ENCODE results near the gene SELPLG. TPM values are rescaled to one million over a fixed set of nuclear protein-coding genes. Genes with fewer than 3 reads are reported as not detected.

The SELPLG gene
- total RNA-seq, 1 donor from 2014 or later: 51.9 TPM

DNA sequence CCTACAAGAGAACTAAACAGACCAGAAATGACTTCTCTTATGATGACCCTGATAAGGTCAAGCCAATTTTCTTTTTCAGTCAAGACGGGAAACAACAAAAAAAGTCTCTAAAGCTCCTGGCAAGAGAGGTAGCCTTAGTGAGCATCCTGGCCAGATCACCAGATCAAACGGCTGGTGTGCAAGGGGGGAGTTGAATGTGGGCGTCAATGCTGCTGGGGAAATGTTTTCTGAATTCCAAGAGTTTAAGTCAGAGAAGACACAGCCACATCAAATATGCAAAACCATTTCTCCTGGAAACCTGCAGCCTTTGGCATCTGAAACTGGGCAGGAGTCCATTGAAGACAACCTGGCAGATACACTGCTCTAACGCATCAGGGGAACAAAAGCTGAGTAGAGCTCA, 16.0 kb upstream of the SELPLG start:
- H3K4me3 Mint-ChIP-seq: no peak overlapping the region
- no peaks in the 10 kb centered on the region for H3K9me3 Mint-ChIP-seq
- H3K36me3 Mint-ChIP-seq (ENCODE audit: low read depth): peaks cover 21% of the 10 kb centered on the region
- no peaks in the 10 kb centered on the region for H3K27me3 Mint-ChIP-seq (ENCODE audit: insufficient read depth)
- H3K27ac Mint-ChIP-seq: no peak overlapping the region
- intact Hi-C loops (cut with micrococcal nuclease): no loop called here
- no peak for DNase-seq (ENCODE audit: low spot score)
- peaks cover 47% of the 10 kb centered on the region for H3K4me1 Mint-ChIP-seq (ENCODE audit: low read depth)

DNA sequence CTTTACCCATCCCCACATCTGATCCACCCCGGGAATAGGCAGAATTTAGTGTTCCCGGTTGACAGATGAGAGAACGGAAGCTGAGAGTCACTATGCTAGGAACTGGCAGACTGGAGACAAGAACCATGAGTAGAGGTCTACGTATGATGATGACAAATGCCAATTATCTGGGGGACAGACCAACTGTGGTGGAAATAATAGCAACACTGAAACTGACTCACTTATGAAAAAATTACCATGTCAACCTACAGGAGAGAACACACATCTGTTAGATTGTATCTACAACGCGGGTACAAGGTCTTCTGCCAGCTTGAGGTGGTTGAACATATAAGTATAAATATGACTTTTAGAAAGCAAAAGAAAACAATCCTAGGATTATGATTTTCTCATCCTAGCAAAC, 15.4 kb upstream of the SELPLG start:
- Mint-ChIP-seq H3K4me1 (ENCODE audit: low read depth) (peaks cover 47% of the 10 kb centered on the region), H3K36me3 (ENCODE audit: low read depth) (peaks cover 21% of the 10 kb centered on the region), H3K9me3 (no peaks in the 10 kb centered on the region), H3K27ac (no peak overlapping the region), H3K27me3 (ENCODE audit: insufficient read depth) (no peaks in the 10 kb centered on the region), H3K4me3 (no peak overlapping the region)
- no peak for DNase-seq (ENCODE audit: low spot score)
- intact Hi-C loops (cut with micrococcal nuclease): no loop called here

DNA sequence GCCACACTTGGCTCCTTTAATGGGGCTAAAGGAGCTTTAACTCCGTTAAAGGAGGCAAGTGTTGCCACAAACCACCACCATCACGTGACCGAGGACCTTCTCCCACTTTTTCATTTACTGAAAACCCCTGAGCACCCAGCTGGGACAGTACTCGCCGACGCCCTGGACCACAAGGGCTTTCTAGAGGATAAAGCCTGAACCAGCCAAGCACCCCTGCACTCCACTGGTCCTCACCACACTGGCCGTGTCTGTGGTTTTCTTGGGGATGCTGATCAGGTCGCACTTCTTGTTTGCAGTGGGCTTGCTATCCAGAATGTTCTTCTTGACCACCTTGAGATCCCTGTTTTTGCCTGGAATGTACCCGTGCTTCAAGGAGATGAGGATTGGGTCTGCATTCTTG, 14.7 kb upstream of the SELPLG start:
- Mint-ChIP-seq H3K27me3 (ENCODE audit: insufficient read depth) (no peaks in the 10 kb centered on the region), H3K4me3 (no peak overlapping the region), H3K4me1 (ENCODE audit: low read depth) (peaks cover 47% of the 10 kb centered on the region), H3K36me3 (ENCODE audit: low read depth) (peaks cover 23% of the 10 kb centered on the region), H3K27ac (no peak overlapping the region), H3K9me3 (no peaks in the 10 kb centered on the region)
- intact Hi-C loops (cut with micrococcal nuclease): no loop called here
- DNase-seq (ENCODE audit: low spot score): no peak

DNA sequence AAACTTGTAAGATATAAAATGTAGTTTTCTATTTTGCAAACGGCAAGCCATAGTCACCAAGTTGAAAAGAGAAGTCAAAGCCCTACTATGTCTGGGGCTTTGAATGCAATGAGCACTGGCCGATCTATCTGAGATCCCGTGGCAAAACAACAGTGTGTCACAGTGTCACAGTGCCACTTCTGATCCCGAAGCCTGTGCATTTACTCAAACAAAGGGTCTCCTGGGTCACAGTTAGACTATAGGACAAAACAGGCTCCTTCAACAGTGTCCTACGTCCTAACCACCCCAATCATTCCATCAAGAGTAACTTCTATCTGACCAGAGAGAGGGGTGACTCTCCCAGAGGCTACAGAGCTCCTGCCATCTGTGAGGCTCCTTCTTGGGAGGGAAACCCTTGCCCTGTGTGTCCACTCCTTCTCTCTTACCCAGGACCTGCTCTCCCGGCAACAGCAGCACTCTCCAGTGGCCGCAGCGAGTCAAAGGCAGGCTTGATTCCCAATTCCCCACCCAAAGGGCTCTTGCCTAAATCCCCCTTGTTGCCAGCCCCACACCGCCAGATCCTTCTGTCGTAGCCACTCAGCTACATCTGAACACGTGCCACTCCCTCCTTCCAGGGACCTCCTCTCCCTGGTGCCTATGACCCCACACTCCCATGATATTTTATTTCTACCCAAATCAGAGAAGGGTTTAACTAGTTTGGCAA, 14.0 kb upstream of the SELPLG start:
- Mint-ChIP-seq H3K36me3 (ENCODE audit: low read depth) (peaks cover 23% of the 10 kb centered on the region), H3K27me3 (ENCODE audit: insufficient read depth) (no peaks in the 10 kb centered on the region), H3K27ac (peak overlapping the region; percentile 37), H3K4me3 (no peak overlapping the region), H3K4me1 (ENCODE audit: low read depth) (peaks cover 41% of the 10 kb centered on the region), H3K9me3 (no peaks in the 10 kb centered on the region)
- no peak for DNase-seq (ENCODE audit: low spot score)
- intact Hi-C loops (cut with micrococcal nuclease): no loop called here

DNA sequence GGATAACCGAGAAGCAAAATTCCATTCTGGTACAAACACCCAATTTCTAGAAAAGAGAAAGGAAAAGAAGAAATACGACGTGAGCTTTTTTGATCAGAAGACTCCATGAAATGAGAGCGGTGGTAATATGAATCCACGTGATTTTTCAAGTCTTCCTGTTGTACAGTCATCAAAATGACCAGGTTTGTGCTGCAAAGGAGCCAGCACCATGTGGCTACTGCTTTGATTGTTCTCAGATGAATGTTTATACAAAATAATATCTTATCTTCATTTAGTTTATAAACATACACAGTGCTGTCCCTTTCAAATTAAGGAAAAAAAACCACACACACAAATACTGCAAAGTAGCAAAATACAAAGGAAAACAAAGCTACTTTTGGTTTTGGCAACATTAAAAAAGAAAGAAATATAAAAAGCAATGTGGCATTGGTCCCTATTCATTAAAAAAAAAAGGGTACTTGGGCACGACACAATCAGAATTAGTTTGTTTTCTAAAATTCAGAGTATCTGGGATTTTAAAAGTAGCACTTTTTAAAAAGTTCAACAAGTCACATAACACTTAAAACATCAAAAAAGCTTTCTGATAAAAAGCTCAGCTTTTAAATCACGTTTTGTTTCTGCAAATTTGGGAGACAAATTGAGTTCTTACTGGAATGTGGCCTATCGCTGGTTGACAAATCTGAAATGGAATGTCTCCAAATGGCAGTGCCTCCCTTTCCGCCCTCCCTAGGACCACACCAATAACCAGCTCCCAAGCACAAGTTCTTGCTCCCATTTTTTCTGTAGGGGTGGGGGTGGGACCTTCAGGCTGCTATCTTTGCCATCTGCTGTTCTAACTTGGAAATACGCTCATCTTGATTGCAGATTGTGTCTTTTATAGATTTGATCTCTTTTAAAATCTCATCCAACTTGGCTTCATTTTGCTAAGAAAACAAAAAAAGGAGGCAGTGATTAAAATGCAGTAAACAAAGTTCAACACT, 13.2 kb upstream of the SELPLG start:
- Mint-ChIP-seq H3K4me3 (no peak overlapping the region), H3K36me3 (ENCODE audit: low read depth) (peaks cover 21% of the 10 kb centered on the region), H3K4me1 (ENCODE audit: low read depth) (peaks cover 36% of the 10 kb centered on the region), H3K27ac (peak overlapping the region; percentile 64), H3K9me3 (no peaks in the 10 kb centered on the region), H3K27me3 (ENCODE audit: insufficient read depth) (no peaks in the 10 kb centered on the region)
- no peak for DNase-seq (ENCODE audit: low spot score)
- intact Hi-C loops (cut with micrococcal nuclease): loop anchor here (1.0 kb wide), 1 partner anchor 11 kb away; no protein-coding TSS in a partner anchor

DNA sequence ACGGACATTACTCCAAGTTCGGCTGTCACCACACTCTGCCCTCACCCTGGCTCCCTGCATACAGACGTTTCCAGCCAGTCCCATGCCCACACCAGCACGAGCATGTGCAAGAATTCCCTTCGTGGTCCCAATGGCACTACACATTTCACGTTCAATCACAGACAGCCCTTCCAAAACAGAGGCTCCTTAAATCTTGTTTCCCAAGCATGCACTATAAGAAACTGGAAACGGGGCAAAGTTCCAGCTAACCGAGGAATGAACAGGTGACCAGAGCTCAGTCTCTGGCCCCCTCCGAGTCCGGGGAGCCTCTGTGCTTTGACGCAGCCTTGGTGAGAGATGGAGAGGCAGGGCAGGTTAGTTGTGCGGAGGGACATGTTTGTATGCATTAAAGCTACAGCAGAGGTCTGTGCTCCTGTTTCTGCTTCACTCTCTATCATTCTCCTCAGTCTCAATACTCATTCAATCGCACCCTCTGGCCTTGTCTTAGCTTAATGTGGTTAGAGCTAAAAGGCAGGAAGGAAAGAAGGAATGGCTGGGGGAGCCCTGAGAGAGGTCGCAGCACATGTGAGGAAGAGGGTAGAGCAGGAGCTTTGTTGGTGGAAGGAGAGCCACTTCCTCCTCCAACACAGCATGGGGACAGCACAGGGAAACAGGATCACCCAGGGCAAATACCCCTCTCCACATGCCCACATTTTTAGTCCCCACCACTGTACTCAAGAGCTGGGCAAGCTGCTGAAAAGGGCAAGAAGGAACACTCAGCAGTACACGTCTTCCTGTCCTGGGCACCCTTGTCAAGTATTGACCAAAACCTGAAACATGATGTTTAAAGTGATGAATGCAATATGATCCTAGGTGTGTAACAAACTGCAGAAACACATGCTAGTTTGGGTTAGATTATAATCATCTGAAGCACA, 12.2 kb upstream of the SELPLG start:
- peaks cover 17% of the 10 kb centered on the region for H3K36me3 Mint-ChIP-seq (ENCODE audit: low read depth)
- no peak for DNase-seq (ENCODE audit: low spot score)
- intact Hi-C loops (cut with micrococcal nuclease): loop anchor here (1.0 kb wide), 1 partner anchor 10 kb away; no protein-coding TSS in a partner anchor
- peak overlapping the region; percentile 64 for H3K27ac Mint-ChIP-seq
- peaks cover 31% of the 10 kb centered on the region for H3K4me1 Mint-ChIP-seq (ENCODE audit: low read depth)
- no peaks in the 10 kb centered on the region for H3K27me3 Mint-ChIP-seq (ENCODE audit: insufficient read depth)
- no peaks in the 10 kb centered on the region for H3K9me3 Mint-ChIP-seq
- no peak overlapping the region for H3K4me3 Mint-ChIP-seq

DNA sequence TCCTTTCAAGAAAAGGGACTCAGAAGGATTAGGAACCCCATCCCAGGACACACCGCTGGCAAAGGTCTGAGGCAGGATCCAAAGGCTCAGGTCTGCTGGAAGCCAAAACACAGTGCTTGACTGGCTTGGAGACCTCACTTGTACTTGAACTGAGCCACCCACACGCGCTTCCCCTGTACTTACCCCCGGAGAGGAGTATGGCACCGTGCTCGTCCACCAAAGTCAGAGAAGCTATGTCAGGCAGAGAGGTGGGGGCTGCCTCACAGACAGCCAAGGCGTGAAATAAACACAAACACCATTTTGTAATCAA, 11.1 kb upstream of the SELPLG start:
- Mint-ChIP-seq H3K27ac (no peak overlapping the region), H3K36me3 (ENCODE audit: low read depth) (peaks cover 17% of the 10 kb centered on the region), H3K4me1 (ENCODE audit: low read depth) (peaks cover 30% of the 10 kb centered on the region), H3K4me3 (no peak overlapping the region), H3K27me3 (ENCODE audit: insufficient read depth) (no peaks in the 10 kb centered on the region), H3K9me3 (no peaks in the 10 kb centered on the region)
- intact Hi-C loops (cut with micrococcal nuclease): no loop called here
- no peak for DNase-seq (ENCODE audit: low spot score)

DNA sequence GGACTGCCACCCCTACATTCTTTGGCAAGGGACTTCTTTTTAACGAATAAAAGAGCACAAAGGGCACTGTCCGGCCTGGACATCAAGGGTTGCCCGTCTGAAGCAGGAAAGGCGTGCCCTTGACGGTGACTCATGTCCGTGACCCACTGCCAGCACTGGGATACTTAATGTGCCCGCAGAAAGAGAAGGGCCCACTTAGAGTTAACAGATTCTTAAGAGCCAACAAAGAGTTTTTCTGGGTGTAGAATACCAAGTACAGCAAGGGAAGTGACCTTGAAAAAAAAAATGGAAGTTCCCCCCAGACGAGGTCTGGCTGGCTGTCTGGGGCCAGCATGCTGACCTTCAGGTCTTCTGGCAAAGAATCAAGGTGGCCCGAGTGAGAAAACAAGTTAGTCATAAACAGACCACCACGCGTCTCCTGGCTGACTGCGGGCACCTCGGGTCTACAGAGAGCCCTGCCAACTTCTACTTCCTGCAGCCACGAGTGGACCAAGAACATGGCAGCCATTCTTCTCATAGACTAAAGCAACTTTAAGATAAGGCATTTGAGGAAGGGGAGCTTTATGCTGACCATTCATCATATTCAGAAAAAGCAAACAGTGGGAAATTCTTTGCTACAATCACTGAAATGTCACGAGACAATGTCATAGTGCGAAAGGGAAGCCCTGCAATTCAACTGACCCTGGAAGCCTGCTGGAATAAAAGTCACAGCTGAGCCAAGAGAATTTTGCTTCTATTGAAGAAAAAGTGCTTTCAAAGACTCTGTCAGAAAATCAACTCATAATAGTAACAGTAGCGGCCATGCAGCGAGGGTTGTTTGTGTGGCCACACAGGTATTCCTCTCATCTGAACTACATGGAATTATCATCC, 10.5 kb upstream of the SELPLG start:
- no peaks in the 10 kb centered on the region for H3K27me3 Mint-ChIP-seq (ENCODE audit: insufficient read depth)

DNA sequence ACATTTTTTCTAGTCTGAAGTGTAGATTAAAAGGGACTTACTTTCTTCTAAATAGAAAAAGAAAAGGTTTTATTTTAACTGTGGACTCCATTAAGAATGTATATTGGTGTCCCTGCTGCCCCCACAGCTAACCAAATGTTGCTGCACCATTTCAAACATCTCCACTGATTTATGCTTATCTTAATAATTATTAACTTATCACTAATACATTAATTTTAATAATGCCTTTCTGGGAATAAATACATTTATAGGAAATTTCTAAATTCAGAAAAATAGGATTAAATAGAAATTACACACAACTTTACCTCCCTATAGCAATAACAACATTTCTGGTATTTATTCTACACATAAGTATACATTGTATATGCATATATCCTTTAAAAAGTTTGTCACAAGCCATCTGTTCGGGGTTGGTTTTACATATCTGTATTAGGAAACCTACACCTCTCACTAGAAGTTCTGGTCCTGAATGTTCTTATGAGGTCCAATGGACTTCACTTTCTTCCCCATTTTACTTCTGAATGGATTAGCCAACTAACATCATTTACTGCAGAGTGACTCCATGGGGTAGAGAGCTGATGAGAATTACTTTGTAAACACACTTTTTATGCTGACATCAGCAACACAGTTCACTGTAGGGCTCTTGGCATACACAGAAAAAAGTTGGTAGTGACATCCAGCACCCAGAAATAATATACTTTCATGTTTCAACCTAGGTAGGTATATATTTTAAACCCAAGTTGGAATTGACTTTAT, 9.4 kb upstream of the SELPLG start:
- H3K27ac Mint-ChIP-seq: no peak overlapping the region
- intact Hi-C loops (cut with micrococcal nuclease): no loop called here
- peaks cover 19% of the 10 kb centered on the region for H3K4me1 Mint-ChIP-seq (ENCODE audit: low read depth)
- no peaks in the 10 kb centered on the region for H3K9me3 Mint-ChIP-seq
- no peak overlapping the region for H3K4me3 Mint-ChIP-seq
- H3K36me3 Mint-ChIP-seq (ENCODE audit: low read depth): peaks cover 6% of the 10 kb centered on the region
- no peaks in the 10 kb centered on the region for H3K27me3 Mint-ChIP-seq (ENCODE audit: insufficient read depth)
- no peak for DNase-seq (ENCODE audit: low spot score)

More for the DNA sequence above, 10.5 kb upstream of the SELPLG start:
- DNase-seq (ENCODE audit: low spot score): no peak
- Mint-ChIP-seq H3K9me3 (no peaks in the 10 kb centered on the region), H3K4me1 (ENCODE audit: low read depth) (peaks cover 24% of the 10 kb centered on the region), H3K4me3 (no peak overlapping the region), H3K27ac (no peak overlapping the region), H3K36me3 (ENCODE audit: low read depth) (peaks cover 13% of the 10 kb centered on the region)
- intact Hi-C loops (cut with micrococcal nuclease): no loop called here

DNA sequence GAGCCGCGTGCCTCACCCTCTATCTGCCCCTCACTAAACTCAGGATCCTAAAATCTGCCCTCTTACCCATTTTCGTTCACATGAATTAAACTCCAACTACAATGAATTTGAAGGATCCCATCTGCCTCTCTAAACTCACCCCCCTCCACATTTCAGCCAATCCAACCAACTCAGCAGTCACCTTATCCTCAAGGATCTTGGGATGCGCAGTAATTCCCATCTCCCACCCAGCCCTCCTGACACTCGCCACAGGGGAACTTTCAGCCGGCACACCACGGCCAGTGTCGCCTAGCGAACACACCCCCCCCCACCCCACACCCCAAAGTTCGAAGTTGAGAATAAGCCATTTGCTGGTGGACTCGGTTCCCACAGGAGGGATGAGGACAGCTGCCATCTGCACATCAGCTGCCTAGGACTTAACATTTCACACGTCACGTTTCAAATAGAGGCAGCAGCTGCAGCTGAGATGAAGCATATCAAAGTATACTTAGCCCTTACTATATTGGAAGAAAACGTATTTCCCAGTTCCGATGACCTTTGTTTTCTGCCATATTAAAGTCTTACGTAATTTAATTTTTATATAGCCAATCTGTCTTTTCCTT, 8.7 kb upstream of the SELPLG start:
- peaks cover 24% of the 10 kb centered on the region for H3K4me1 Mint-ChIP-seq (ENCODE audit: low read depth)
- DNase-seq (ENCODE audit: low spot score): no peak
- peaks cover 6% of the 10 kb centered on the region for H3K36me3 Mint-ChIP-seq (ENCODE audit: low read depth)
- no peaks in the 10 kb centered on the region for H3K27me3 Mint-ChIP-seq (ENCODE audit: insufficient read depth)
- intact Hi-C loops (cut with micrococcal nuclease): no loop called here
- H3K9me3 Mint-ChIP-seq: no peaks in the 10 kb centered on the region
- H3K27ac Mint-ChIP-seq: no peak overlapping the region
- H3K4me3 Mint-ChIP-seq: no peak overlapping the region
